Keratinocyte (primary cell): Measurements from ENCODE around the gene SLC26A2. TPM values are rescaled to one million over a fixed set of nuclear protein-coding genes. Genes with fewer than 3 reads are reported as not detected.

ENCODE experiments used
- DNase-seq: peaks from one replicate; pipeline ENCODE4 v3.0.0-alpha.2; 2011; ENCODE audit warnings: low read depth, missing footprints, low spot score
- FAIRE-seq: peaks from 2 replicates; lab custom pipeline; 2011; peaks lifted over from hg19 to GRCh38; lab: Jason Lieb, UNC
- H2AFZ ChIP-seq: 2 replicates; pipeline ENCODE4 v1.6.0; 2012; ENCODE audit warnings: low read length, control low read depth, inconsistent platforms; ENCODE audit not compliant: control insufficient read depth
- H3K27ac ChIP-seq: 2 replicates; pipeline ENCODE4 v1.5.1; 2011; ENCODE audit warnings: low read length; ENCODE audit not compliant: control insufficient read depth, insufficient read depth
- H3K27me3 ChIP-seq: 3 replicates; pipeline ENCODE4 v1.6.0; 2011; ENCODE audit warnings: low read length; ENCODE audit not compliant: control insufficient read depth, insufficient read depth; ENCODE audit errors: extremely low read depth
- H3K36me3 ChIP-seq, 2 experiments: 2 replicates in 1 of 2; 3 replicates in 1 of 2; pipeline ENCODE4 v1.5.1; 2011; ENCODE audit warnings: low read length in 2 of 2, mild to moderate bottlenecking in 1 of 2; ENCODE audit not compliant: control insufficient read depth in 2 of 2, insufficient read depth in 2 of 2; ENCODE audit errors: extremely low read depth in 1 of 2
- H3K4me1 ChIP-seq: 3 replicates; pipeline ENCODE4 v1.5.1; 2011; ENCODE audit warnings: low read length; ENCODE audit not compliant: control insufficient read depth, insufficient read depth; ENCODE audit errors: extremely low read depth
- H3K4me2 ChIP-seq: 3 replicates; pipeline ENCODE4 v1.6.0; 2011; ENCODE audit warnings: low read depth, low read length; ENCODE audit not compliant: control insufficient read depth, insufficient read depth; ENCODE audit errors: extremely low read depth
- H3K4me3 ChIP-seq, 3 experiments: fragments of 200-600 bp in 1 of 3; sonication (generic) in 1 of 3; 2 replicates in 2 of 3; 3 replicates in 1 of 3; pipeline ENCODE4 v1.5.1; 2011 to 2016; ENCODE audit warnings: low read length in 3 of 3, mild to moderate bottlenecking in 3 of 3, control low read depth in 2 of 3, inconsistent platforms in 1 of 3, low read depth in 1 of 3, mixed read lengths in 1 of 3, mixed run types in 1 of 3, moderate library complexity in 1 of 3; ENCODE audit not compliant: control insufficient read depth in 2 of 3, insufficient read depth in 2 of 3; ENCODE audit errors: extremely low read depth in 1 of 3
- H3K79me2 ChIP-seq: 2 replicates; pipeline ENCODE4 v1.6.0; 2012; ENCODE audit warnings: low read length; ENCODE audit not compliant: control insufficient read depth, insufficient read depth
- H3K9ac ChIP-seq: 3 replicates; pipeline ENCODE4 v1.6.0; 2011; ENCODE audit warnings: low read length; ENCODE audit not compliant: control insufficient read depth, insufficient read depth; ENCODE audit errors: extremely low read depth
- H3K9me1 ChIP-seq: 3 replicates; pipeline ENCODE4 v1.6.0; 2011; ENCODE audit warnings: low read length; ENCODE audit not compliant: control insufficient read depth, insufficient read depth; ENCODE audit errors: extremely low read depth
- H3K9me3 ChIP-seq: 2 replicates; pipeline ENCODE4 v1.5.1; 2012; ENCODE audit warnings: low read depth, low read length; ENCODE audit not compliant: control insufficient read depth
- H4K20me1 ChIP-seq: 3 replicates; pipeline ENCODE4 v1.6.0; 2011; ENCODE audit warnings: low read length; ENCODE audit not compliant: control insufficient read depth, insufficient read depth; ENCODE audit errors: extremely low read depth
- CTCF ChIP-seq, 3 experiments: IDR thresholded peaks in 1 of 3; conservative IDR thresholded peaks in 1 of 3; optimal IDR thresholded peaks in 1 of 3; 2 replicates in 2 of 3; 3 replicates in 1 of 3; pipeline versions ENCODE3 to v1.5.1; 2011; ENCODE audit warnings: low read length in 3 of 3, mild to moderate bottlenecking in 3 of 3, moderate library complexity in 2 of 3, control low read depth in 1 of 3, inconsistent platforms in 1 of 3; ENCODE audit not compliant: insufficient read depth in 2 of 3; ENCODE audit errors: extremely low read depth in 1 of 3
- EZH2 ChIP-seq: IDR thresholded peaks from one replicate; pipeline ENCODE4 v1.6.1; 2012; ENCODE audit warnings: inconsistent platforms, mild to moderate bottlenecking, low read length, moderate library complexity
- dilution Hi-C: fragments of 300-500 bp; cut with MboI; formaldehyde crosslinking; loops from one replicate; pipeline ENCODE4 v1.7.0; 2020; ENCODE audit warnings: low sequenced_read_pairs; ENCODE audit not compliant: extremely low pct_ligation_motif_present
- polyA plus RNA-seq, 5 experiments: library from polyadenylated mRNA; depleted of rRNA in 3 of 5; stranded (reverse) in 3 of 5; stranded (forward) in 1 of 5; unstranded in 1 of 5; fragments of >200 nt; gene quantifications; 1 replicate in 1 of 5; 2 replicates in 3 of 5; 3 replicates in 1 of 5; pipeline versions ENCODE4 v1.2.1 to v1.2.3, GENCODE V29; 2011 to 2012; ENCODE audit warnings: missing spikeins in 2 of 5, low read depth in 1 of 5, low replicate concordance in 1 of 5

SLC26A2 gene
- polyA plus RNA-seq, 1 donor (not counting 4 experiments of a cell fraction or from before 2014, with no cell fraction given): 10.3 TPM

- Histone ChIP-seq H3K9me1 (no peaks in the 10 kb centered on the region), H3K27me3 (no peaks in the 10 kb centered on the region), H2AFZ (no peak overlapping the region), H4K20me1 (no peaks in the 10 kb centered on the region), H3K79me2 (no peaks in the 10 kb centered on the region), H3K4me3 (no peak overlapping the region), H3K4me2 (peak overlapping the region; percentile 79), H3K9ac (peak overlapping the region; percentile 59), H3K36me3 (no peaks in the 10 kb centered on the region), H3K27ac (peak overlapping the region; percentile 92), H3K4me1 (peaks cover 56% of the 10 kb centered on the region), H3K9me3 (no peaks in the 10 kb centered on the region)
- TF ChIP-seq EZH2: no peak
- TF ChIP-seq CTCF (optimal IDR thresholded peaks at IDR 0.05 in 1 of 3, IDR thresholded peaks at IDR 0.05 in 1 of 3, conservative IDR thresholded peaks at IDR 0.05 in 1 of 3; ENCODE audit: extremely low read depth in 1 of 3, insufficient read depth in 2 of 3, low read length in 3 of 3): no peak
- dilution Hi-C loops: no loop called here
- no peak for DNase-seq
- peak; percentile 34 for FAIRE-seq
Observed at GRCh38 chr5:149938279-149938678, 22.3 kb upstream of the SLC26A2 start.

GRCh38 chr5:149938791-149939358 lies 21.7 kb upstream of the SLC26A2 start:
- H3K9ac ChIP-seq: peak overlapping the region; percentile 59
- H3K27ac ChIP-seq: peak overlapping the region; percentile 92
- H3K9me3 ChIP-seq: no peaks in the 10 kb centered on the region
- no peaks in the 10 kb centered on the region for H3K27me3 ChIP-seq
- TF ChIP-seq CTCF (optimal IDR thresholded peaks at IDR 0.05 in 1 of 3, IDR thresholded peaks at IDR 0.05 in 1 of 3, conservative IDR thresholded peaks at IDR 0.05 in 1 of 3; ENCODE audit: extremely low read depth in 1 of 3, insufficient read depth in 2 of 3, low read length in 3 of 3): no peak
- no peak for TF ChIP-seq EZH2
- H3K79me2 ChIP-seq: no peaks in the 10 kb centered on the region
- no peaks in the 10 kb centered on the region for H3K9me1 ChIP-seq
- H3K4me2 ChIP-seq: peak overlapping the region; percentile 79
- H3K36me3 ChIP-seq: no peaks in the 10 kb centered on the region
- FAIRE-seq (peak; percentile 88), DNase-seq (peak; percentile 79)
- dilution Hi-C loops: no loop called here
- H4K20me1 ChIP-seq: no peaks in the 10 kb centered on the region
- H3K4me1 ChIP-seq: peaks cover 60% of the 10 kb centered on the region
- no peak overlapping the region for H2AFZ ChIP-seq
- H3K4me3 ChIP-seq: peak overlapping the region in 1 of 3 experiments; percentile 8
